HEK293T (cell line): ENCODE data around the gene LCK.

ENCODE experiments used
- CTCF ChIA-PET: fragments of 350-600 bp; formaldehyde crosslinking; extraction: SDS; loops from one replicate; lab custom pipeline; 2021; ENCODE audit warnings: antibody characterized with exemption, inconsistent platforms; lab: Yijun Ruan, JAX
- POLR2A ChIA-PET: fragments of 350-600 bp; formaldehyde crosslinking; extraction: SDS; loops from one replicate; lab custom pipeline; 2020; ENCODE audit warnings: antibody characterized with exemption, inconsistent platforms; lab: Yijun Ruan, JAX
- DNase-seq: peaks from one replicate; pipeline ENCODE4 v3.0.0; 2012; ENCODE audit warnings: mixed read lengths; ENCODE audit errors: extremely low spot score
- ARNT ChIP-seq: fragments of 450-650 bp; IDR thresholded peaks from 2 replicates; pipeline ENCODE4 v1.6.1; 2017; ENCODE audit warnings: mild to moderate bottlenecking
- BHLHE40 ChIP-seq: fragments of 450-650 bp; IDR thresholded peaks from 2 replicates; pipeline ENCODE4 v1.6.1; 2016; ENCODE audit warnings: mild to moderate bottlenecking, moderate library complexity, borderline replicate concordance
- CTBP1 ChIP-seq: fragments of 450-650 bp; IDR thresholded peaks from 2 replicates; pipeline ENCODE4 v1.6.1; 2016; ENCODE audit warnings: borderline replicate concordance
- ELF4 ChIP-seq: fragments of 450-650 bp; IDR thresholded peaks from 2 replicates; pipeline ENCODE4 v1.6.1; 2017; ENCODE audit warnings: antibody characterized with exemption
- FOXA1 ChIP-seq: fragments of 450-650 bp; IDR thresholded peaks from 2 replicates; pipeline ENCODE4 v1.6.1; 2016; ENCODE audit warnings: mild to moderate bottlenecking
- FOXK2 ChIP-seq: fragments of 450-650 bp; IDR thresholded peaks from 2 replicates; pipeline ENCODE4 v1.6.1; 2016; ENCODE audit warnings: mild to moderate bottlenecking
- FOXM1 ChIP-seq: fragments of 450-650 bp; IDR thresholded peaks from 2 replicates; pipeline ENCODE4 v1.6.1; 2017; ENCODE audit warnings: mild to moderate bottlenecking, borderline replicate concordance
- HDGF ChIP-seq: fragments of 450-650 bp; IDR thresholded peaks from 2 replicates; pipeline ENCODE4 v1.6.1; 2017; ENCODE audit warnings: antibody characterized with exemption, borderline replicate concordance
- L3MBTL2 ChIP-seq: fragments of 450-650 bp; conservative IDR thresholded peaks from 2 replicates; pipeline ENCODE4 v1.6.1; 2016; ENCODE audit warnings: mild to moderate bottlenecking
- LEF1 ChIP-seq: fragments of 450-650 bp; IDR thresholded peaks from 2 replicates; pipeline ENCODE4 v1.6.1; 2017; ENCODE audit warnings: mild to moderate bottlenecking, borderline replicate concordance
- NFRKB ChIP-seq: fragments of 450-650 bp; IDR thresholded peaks from 2 replicates; pipeline ENCODE4 v1.6.1; 2016; ENCODE audit warnings: mild to moderate bottlenecking, moderate library complexity
- SP1 ChIP-seq: fragments of 450-650 bp; IDR thresholded peaks from 2 replicates; pipeline ENCODE4 v1.6.1; 2017
- SUZ12 ChIP-seq: fragments of 450-650 bp; IDR thresholded peaks from 2 replicates; pipeline ENCODE4 v1.6.1; 2016; ENCODE audit warnings: mild to moderate bottlenecking
- TARDBP ChIP-seq: fragments of 450-650 bp; IDR thresholded peaks from 2 replicates; pipeline ENCODE4 v1.6.1; 2016
- ZNF384 ChIP-seq: fragments of 450-650 bp; IDR thresholded peaks from 2 replicates; pipeline ENCODE4 v1.6.1; 2016
- TF ChIP-seq, protein P1 (sequence below): fragments of 450-650 bp; IDR thresholded peaks from 2 replicates; pipeline ENCODE4 v1.6.1; 2016

LCK gene

DNA sequence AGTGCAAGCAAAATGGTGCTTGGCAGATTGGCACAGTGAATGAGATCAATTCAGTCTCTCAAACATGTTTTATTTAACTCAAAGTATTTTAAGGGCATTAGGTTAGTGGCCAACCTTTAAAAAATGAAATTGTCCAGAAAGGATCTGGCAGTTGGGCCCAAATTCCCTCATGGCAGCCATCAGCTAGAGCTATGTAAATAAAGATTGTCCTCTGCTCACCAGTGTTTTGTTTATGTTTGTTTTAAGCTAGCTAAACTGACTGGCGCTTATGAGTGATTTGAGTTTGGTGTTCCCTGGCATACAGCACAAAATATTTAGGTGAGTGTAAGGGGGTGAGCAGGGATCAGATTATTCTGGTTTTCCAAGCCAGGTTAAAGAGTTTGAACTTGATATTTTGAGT lies 58.9 kb downstream of the LCK start:
- no peak for DNase-seq
- ChIA-PET POLR2A (no interaction called here), CTCF (no interaction called here)
- TF ChIP-seq HDGF (no peak), ZNF384 (no peak), CTBP1 (no peak), TARDBP (no peak), BHLHE40 (no peak), FOXK2 (no peak), ARNT (no peak), FOXM1 (no peak), ELF4 (no peak), SUZ12 (no peak), FOXA1 (no peak), NFRKB (no peak), L3MBTL2 (no peak)
- TF ChIP-seq, protein P1, sequence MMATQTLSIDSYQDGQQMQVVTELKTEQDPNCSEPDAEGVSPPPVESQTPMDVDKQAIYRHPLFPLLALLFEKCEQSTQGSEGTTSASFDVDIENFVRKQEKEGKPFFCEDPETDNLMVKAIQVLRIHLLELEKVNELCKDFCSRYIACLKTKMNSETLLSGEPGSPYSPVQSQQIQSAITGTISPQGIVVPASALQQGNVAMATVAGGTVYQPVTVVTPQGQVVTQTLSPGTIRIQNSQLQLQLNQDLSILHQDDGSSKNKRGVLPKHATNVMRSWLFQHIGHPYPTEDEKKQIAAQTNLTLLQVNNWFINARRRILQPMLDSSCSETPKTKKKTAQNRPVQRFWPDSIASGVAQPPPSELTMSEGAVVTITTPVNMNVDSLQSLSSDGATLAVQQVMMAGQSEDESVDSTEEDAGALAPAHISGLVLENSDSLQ, result no peak; the same call in 1 of the 2 replicates

DNA sequence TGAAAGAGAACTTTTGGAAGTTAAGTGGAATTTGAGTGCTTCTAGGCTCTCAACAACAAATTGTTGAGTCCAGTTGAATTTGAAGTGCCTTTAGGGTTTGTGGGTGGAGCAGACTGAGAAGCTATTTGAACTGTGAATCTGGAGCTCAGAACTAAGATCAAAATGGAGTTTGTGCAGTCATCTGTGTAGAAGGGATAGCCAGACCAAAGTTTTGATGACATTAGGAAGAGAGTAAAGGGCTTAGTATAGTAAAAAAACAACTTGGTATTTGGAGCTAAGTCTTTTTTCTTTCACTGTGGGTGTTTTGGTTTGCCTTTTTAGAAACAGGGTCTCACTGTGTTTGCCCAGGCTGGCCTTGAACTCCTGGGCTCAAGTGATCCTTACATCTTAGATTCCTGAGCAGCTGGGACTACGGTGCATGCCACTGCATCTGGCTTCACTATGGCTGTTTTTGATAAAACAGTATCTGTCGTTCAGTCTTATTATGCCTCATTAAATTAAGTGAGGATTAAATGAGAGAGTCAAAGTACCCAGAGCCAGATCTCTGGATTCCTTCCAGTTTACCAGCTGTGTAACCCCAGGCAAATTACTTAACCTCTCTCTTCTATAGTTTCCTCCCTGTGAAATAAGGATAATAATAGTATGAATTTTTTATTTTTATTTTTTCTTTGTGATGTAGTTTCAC lies 60.8 kb downstream of the LCK start:
- ChIA-PET CTCF (interaction anchor here (0.6 to 1.3 kb wide), 4 partner anchors 52 to 157 kb away, joined by 3 to 6 read pairs (median 4); no protein-coding TSS in a partner anchor), POLR2A (interaction anchor here (1.1 to 1.3 kb wide), 2 partner anchors 20 to 24 kb away, joined by 5 to 6 read pairs; partner anchors contain the start of genes HDAC1 and MARCKSL1)
- TF ChIP-seq L3MBTL2 (no peak), FOXM1 (no peak), ELF4 (no peak), BHLHE40 (no peak), SUZ12 (no peak), CTBP1 (no peak), ZNF384 (no peak)
- no peak for DNase-seq

DNA sequence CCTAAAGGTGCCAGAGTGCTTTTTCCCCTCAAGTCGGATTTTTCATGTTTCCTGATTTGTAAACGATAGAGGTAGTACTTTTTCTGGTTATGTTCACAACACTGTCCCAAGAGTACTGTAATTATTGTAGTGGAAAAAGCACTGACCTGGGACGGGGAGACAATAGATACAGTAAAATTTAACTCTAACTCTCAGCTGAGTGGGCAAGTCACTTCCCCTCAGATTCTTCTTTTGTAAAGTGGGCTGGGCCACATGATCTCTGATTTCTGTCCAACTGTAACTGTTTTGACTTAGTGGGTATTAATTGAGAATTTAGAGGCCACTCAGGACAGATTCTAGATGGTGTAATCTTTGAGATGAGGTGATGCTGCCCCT lies 65.8 kb downstream of the LCK start:
- ChIA-PET POLR2A (no interaction called here), CTCF (no interaction called here)
- DNase-seq, result no peak
- no peak for TF ChIP-seq LEF1
- TF ChIP-seq CTBP1, result no peak
- TF ChIP-seq SUZ12, result no peak
- TF ChIP-seq ARNT, result no peak
- TF ChIP-seq FOXM1, result no peak
- no peak for TF ChIP-seq SP1
- no peak for TF ChIP-seq FOXA1
- TF ChIP-seq ELF4, result no peak
- TF ChIP-seq BHLHE40, result no peak
- TF ChIP-seq TARDBP, result no peak

DNA sequence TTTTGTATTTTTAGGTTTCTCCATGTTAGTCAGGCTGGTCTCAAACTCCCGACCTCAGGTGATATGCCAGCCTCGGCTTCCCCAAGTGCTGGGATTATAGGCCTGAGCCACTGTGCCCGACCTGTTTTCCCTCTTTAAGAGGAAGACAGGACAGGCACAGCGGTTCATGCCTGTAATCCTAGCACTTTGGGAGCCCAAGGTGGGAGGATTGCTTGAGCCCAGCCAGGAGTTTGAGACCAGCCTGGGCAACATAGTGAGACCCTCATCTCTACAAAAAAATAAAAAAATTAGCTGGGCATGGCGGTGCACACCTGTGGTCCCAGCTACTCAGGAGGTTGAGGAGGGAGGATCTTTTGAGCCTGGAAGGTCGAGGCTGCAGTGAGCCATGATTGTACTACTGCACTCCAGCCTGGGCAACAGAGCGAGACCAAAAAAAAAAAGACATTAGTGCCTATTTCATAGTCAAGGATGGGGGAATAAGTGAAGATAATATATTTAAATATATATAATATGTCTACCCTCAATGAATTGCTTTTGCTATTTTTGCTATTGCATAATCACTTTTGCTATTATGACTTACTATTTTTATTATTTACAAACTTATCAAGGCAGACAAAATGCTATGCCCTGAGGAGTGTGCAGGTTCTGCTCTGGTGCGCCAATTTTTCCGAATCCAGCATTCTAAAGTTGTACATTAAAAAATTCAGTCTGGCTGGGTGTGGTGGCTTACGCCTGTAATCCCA lies 67.2 kb downstream of the LCK start:
- TF ChIP-seq ARNT (no peak), SP1 (no peak)
- ChIA-PET CTCF (no interaction called here), POLR2A (no interaction called here)
- no peak for DNase-seq

DNA sequence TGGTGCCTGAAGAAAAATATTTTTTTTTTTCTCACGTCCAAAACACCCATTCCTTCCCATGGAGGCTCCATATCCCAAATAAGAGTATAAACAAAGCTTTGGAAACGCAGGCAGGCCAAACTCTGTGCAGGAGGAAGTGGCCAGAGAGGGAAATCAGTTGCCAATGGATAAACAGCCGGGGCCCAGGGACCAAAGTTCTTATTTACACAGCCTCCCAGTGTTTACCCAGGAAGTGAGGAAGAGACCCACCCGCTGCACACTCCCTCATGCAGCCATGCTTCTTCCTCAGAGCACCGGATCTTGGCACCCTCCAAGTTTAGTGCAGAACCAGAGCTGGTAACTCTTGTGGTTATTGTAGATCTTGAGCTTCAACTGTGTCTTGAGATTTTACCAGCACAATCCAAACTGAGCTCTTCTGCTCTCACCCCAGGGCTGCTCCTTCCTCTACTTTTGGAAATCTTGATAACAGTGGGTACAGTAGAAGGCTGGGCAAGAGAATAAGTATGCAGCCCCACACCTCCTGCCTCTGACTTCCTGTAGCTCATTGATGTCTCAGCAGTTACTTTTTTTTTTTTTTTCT lies 70.7 kb downstream of the LCK start:
- DNase-seq, result no peak
- POLR2A ChIA-PET, result interaction anchor here (0.6 to 0.9 kb wide), 2 partner anchors 11 to 41 kb away, joined by 3 to 4 read pairs; no protein-coding TSS in a partner anchor
- CTCF ChIA-PET, result interaction anchor here (0.6 to 1.1 kb wide), 3 partner anchors 9 to 107 kb away, joined by 3 to 4 read pairs (median 4); no protein-coding TSS in a partner anchor
- TF ChIP-seq TARDBP (no peak), NFRKB (no peak), FOXK2 (no peak), LEF1 (no peak), SP1 (no peak), ELF4 (no peak), HDGF (no peak), FOXA1 (no peak), CTBP1 (no peak), ARNT (no peak), FOXM1 (no peak), SUZ12 (no peak)
- TF ChIP-seq, protein P1, result no peak

DNA sequence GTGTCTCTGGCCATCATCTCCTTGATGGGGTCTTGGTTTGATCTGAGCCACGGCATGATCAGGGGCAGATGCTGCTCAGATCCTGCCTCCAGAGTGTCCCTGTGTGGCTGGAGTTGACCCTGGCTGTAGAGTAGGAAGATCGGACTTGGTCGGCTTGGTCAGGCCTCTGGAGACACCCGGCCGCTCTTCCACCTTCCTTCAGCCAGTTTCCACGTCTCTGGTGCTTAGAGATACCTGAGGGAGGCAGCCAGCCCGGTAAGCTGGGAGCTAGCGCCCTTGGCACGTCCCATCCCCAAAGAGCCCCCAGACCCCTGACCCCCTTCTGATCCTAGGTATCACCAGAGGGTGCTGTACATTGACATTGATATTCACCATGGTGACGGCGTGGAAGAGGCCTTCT lies 76.1 kb downstream of the LCK start:
- no peak for DNase-seq
- ChIA-PET POLR2A (no interaction called here), CTCF (no interaction called here)
- TF ChIP-seq FOXM1 (no peak), L3MBTL2 (no peak), FOXK2 (no peak), SUZ12 (no peak), SP1 (no peak), FOXA1 (no peak), HDGF (no peak), ELF4 (no peak), NFRKB (no peak), TARDBP (no peak), LEF1 (no peak)
